ENCODE results near the gene INPP4B.

The INPP4B gene

DNA sequence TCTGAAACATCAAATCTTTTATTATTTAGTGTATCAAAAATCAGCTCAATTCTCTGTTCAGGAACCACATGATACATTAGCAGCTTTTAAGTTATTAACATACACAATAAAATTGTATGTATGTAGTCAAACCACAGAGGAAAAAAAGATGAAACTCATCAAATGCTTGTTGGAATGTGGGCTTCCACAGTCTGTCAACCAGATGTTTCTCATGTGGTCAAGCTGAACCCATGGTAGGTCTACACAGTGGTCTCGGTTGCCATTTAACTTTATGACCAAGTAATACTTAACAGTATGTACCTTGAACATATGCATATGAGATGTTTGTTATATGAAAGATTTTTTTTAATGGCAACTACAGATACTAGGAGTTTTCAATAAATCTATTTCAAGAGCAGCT is 781.9 kb downstream of the INPP4B start:
- no peak overlapping the region for H3K27ac ChIP-seq
- no peak for TF ChIP-seq ZFX (IDR thresholded peaks at IDR 0.05; ENCODE audit: borderline replicate concordance)

DNA sequence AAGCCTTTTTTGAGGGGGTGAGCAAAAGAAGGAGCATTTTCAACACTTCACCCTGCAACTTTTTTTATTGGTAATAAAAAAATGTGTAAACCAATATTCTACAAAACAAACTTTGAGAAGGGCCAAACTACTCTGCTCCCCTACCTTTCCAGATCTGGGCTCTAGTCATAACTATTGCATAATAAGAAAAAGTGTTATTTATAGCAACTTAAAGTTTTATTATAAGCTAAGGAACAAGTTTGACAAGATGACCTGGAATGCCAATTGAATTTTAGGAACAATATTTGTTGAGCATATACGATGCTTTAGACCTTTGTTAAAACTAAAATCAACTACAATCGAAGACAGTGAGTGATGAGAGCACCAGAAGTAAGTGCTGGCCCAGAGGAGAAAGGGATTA is 800.1 kb downstream of the INPP4B start:
- H3K27ac ChIP-seq = no peak overlapping the region
- TF ChIP-seq ZFX (IDR thresholded peaks at IDR 0.05; ENCODE audit: borderline replicate concordance) = no peak
- TF ChIP-seq, protein P1, sequence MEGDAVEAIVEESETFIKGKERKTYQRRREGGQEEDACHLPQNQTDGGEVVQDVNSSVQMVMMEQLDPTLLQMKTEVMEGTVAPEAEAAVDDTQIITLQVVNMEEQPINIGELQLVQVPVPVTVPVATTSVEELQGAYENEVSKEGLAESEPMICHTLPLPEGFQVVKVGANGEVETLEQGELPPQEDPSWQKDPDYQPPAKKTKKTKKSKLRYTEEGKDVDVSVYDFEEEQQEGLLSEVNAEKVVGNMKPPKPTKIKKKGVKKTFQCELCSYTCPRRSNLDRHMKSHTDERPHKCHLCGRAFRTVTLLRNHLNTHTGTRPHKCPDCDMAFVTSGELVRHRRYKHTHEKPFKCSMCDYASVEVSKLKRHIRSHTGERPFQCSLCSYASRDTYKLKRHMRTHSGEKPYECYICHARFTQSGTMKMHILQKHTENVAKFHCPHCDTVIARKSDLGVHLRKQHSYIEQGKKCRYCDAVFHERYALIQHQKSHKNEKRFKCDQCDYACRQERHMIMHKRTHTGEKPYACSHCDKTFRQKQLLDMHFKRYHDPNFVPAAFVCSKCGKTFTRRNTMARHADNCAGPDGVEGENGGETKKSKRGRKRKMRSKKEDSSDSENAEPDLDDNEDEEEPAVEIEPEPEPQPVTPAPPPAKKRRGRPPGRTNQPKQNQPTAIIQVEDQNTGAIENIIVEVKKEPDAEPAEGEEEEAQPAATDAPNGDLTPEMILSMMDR (IDR thresholded peaks at IDR 0.05) = no peak

DNA sequence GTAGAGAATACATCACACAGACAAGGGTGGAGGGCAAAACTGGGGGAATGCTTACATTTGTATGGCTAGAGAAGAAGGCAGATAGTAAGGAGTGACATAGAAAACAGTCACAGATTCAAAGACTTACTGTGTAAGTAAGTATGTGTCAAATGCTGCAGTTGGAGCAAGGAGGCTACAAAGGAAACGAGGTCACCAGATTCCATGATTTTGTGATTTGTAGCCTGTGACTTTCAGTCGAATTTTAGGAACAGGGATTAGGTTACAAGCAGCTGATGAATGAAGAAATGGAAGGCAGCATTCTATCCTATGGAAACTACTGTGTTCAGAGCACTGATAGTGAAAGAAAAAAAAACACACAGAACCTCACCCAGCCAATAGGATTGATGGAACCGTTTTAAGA is 801.8 kb downstream of the INPP4B start:
- TF ChIP-seq, protein P1 (IDR thresholded peaks at IDR 0.05) = no peak
- TF ChIP-seq ZFX (IDR thresholded peaks at IDR 0.05; ENCODE audit: borderline replicate concordance) = no peak
- no peak overlapping the region for H3K27ac ChIP-seq

DNA sequence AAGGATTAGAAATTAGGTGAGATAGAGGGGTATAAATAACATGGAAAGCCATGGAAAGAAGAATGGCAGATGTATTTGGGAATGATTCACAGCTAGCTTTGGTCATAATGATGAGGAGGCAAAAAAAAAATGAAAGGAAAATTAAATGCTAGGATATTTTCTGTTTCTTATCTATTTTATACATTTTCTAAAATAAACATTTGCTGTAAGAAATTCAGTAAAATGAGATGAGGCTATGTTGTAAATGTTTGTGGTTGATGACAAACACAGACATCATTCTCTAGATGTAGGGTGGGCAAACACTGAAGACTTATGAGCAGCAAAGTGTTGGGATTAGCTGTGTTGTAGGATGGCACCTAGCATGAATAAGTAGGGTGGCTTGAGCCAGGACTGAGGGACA is 802.6 kb downstream of the INPP4B start:
- TF ChIP-seq, protein P1 (IDR thresholded peaks at IDR 0.05) = no peak
- no peak overlapping the region for H3K27ac ChIP-seq

DNA sequence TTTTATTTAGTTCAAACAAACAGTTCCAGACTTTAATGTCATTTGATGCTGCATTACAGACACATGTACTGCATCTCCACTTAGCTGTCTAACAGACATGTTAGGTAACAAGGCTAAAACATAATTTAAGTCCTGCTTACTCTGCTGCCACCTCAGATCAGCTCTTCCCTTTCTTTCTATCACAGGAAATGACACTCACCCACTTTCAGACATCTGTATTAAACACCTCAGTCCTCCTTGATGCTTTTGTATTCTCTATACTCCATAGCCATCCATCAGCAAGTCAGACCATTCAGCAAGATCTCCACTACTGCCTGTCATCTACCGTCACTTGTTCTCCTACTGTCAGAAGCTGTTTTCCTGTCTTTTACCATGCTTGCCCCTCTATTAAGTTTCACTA is 804.3 kb downstream of the INPP4B start:
- H3K27ac ChIP-seq = no peak overlapping the region
- TF ChIP-seq, protein P1 (IDR thresholded peaks at IDR 0.05) = no peak
- no peak for TF ChIP-seq ZFX (IDR thresholded peaks at IDR 0.05; ENCODE audit: borderline replicate concordance)

DNA sequence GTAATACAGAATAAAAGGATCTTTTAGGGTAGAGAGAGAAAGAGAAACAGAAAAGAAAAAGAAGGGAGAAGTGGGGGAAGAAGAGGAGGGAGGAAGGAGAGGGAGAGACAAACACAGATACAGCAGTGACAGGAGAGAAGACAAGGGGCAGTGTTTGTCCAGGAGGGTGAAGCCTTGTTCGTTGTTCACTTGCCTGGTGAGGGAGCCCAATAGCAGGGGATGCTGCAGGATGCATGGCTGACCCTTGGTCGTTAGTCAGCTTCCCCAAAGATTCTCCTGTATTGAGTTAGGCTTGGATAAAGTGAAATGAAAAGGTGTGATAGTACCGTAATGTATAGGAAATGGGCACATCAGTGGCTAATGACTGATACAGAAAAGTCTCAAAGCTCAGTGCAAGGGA is 806.1 kb downstream of the INPP4B start:
- H3K27ac ChIP-seq = no peak overlapping the region

DNA sequence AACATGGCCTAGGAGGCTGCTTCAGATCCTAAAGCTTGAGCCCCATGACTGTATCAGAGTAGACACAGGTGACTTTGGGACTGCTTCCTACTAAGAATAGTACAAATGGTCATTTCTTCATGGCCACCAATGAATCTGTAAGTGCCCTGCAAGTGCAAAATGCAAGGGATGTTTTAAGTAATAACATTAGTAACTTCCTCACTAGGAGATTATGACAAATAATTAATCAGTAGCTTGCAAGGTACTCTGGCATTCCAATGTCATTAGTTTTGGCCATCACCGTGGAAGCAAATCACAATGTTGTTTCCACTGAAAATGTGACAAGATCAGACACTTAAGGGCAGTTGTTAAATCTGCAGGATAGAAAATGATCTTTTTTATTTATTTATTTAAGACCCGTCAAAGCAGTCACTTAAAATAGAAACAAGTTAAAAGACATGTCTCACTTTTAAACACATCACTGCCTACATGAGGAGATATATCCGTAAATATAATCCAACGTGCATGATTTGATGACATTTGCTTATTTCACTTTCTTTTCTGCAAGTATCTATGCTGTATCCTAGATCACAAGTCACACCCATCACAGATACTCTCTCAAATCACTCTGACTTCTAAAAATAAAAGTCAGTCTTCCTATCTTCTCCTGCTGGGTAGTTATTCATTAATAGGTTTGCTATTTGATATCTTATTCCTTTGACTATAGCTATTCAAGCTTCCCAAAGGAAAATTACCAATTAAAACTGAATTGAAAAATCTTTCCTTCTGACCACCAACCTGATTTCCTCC is 809.1 kb downstream of the INPP4B start:
- H3K27ac ChIP-seq = no peak overlapping the region
- TF ChIP-seq ZFX (IDR thresholded peaks at IDR 0.05; ENCODE audit: borderline replicate concordance) = no peak
- TF ChIP-seq, protein P1 (IDR thresholded peaks at IDR 0.05) = no peak

More for the DNA sequence above, 806.1 kb downstream of the INPP4B start:
- TF ChIP-seq ZFX (IDR thresholded peaks at IDR 0.05; ENCODE audit: borderline replicate concordance) = no peak
- TF ChIP-seq, protein P1 (IDR thresholded peaks at IDR 0.05) = no peak

DNA sequence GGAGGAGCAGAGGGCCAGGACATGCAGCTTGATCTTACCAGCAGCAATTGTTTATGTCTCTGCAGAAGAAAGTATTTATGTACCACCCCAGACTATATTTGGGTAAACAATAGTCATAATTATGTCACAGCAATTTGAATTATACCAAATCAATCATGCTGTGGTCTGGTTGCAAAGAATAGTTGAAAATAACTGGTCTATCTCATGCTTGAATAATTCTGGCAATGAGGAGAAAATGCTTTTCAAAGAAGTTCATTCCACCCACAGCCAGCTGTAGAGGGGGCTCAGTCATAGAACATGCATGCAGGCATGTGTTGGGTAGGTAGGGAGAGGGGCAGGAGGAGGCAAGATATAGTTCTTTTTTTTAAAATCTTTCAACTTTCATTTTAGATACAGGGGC is 810.5 kb downstream of the INPP4B start:
- no peak overlapping the region for H3K27ac ChIP-seq
- no peak for TF ChIP-seq ZFX (IDR thresholded peaks at IDR 0.05; ENCODE audit: borderline replicate concordance)
- TF ChIP-seq, protein P1 (IDR thresholded peaks at IDR 0.05) = no peak

Data from 22Rv1 (cell line).